AG04449 (cell line): ENCODE measurements around the gene ZBTB40.

Experiments used
- CTCF ChIA-PET: fragments of 350-600 bp; formaldehyde crosslinking; extraction: SDS; loops from one replicate; lab custom pipeline; 2021; ENCODE audit warnings: antibody characterized with exemption; lab: Yijun Ruan, JAX
- POLR2A ChIA-PET: fragments of 400-600, 350-600 bp; formaldehyde crosslinking; extraction: SDS; loops from one replicate; lab custom pipeline; 2020; ENCODE audit warnings: antibody characterized with exemption, inconsistent platforms; lab: Yijun Ruan, JAX
- DNase-seq: peaks from one replicate; pipeline ENCODE4 v3.0.0-alpha.2; 2010; ENCODE audit warnings: low read depth, low spot score
- H3K4me3 ChIP-seq: 2 replicates; pipeline ENCODE4 v1.5.1; 2011; ENCODE audit warnings: low read depth, mild to moderate bottlenecking, control low read depth, low read length
- CTCF ChIP-seq: IDR thresholded peaks from one replicate; pipeline ENCODE4 v1.5.1; 2011; ENCODE audit warnings: mild to moderate bottlenecking, moderate library complexity, low read length, control low read depth, inconsistent platforms; ENCODE audit not compliant: insufficient read depth; ENCODE audit errors: missing control alignments

Gene ZBTB40

GRCh38 chr1:22457836-22458235 is 6.2 kb downstream of the ZBTB40 start:
- CTCF ChIA-PET: no interaction called here
- DNase-seq: no peak
- no peak for TF ChIP-seq CTCF

GRCh38 chr1:22461100-22461499 is 9.4 kb downstream of the ZBTB40 start:
- H3K4me3 ChIP-seq: no peak overlapping the region
- ChIA-PET CTCF (interaction anchor here (1.4 kb wide), 1 partner anchor 12 kb away, joined by 5 read pairs; no protein-coding TSS in a partner anchor), POLR2A (no interaction called here)
- DNase-seq: no peak
- no peak for TF ChIP-seq CTCF

More at GRCh38 chr1:22457836-22458235, 6.2 kb downstream of the ZBTB40 start:
- POLR2A ChIA-PET: no interaction called here
- H3K4me3 ChIP-seq: no peak overlapping the region

- POLR2A ChIA-PET: no interaction called here
- no peak for DNase-seq
- no peak for TF ChIP-seq CTCF
- CTCF ChIA-PET: interaction anchor here (0.8 to 1.4 kb wide), 2 partner anchors 11 to 45 kb away, joined by 3 to 5 read pairs; no protein-coding TSS in a partner anchor
- no peak overlapping the region for H3K4me3 ChIP-seq
Observed at GRCh38 chr1:22461678-22462527, 10.3 kb downstream of the ZBTB40 start.

GRCh38 chr1:22462928-22463327 is 11.3 kb downstream of the ZBTB40 start:
- CTCF ChIA-PET: interaction anchor here (0.8 kb wide), 1 partner anchor 46 kb away, joined by 3 read pairs; no protein-coding TSS in a partner anchor
- DNase-seq: no peak
- no peak for TF ChIP-seq CTCF
- no peak overlapping the region for H3K4me3 ChIP-seq
- POLR2A ChIA-PET: no interaction called here

GRCh38 chr1:22465015-22465565 is 13.4 kb downstream of the ZBTB40 start:
- ChIA-PET POLR2A (no interaction called here), CTCF (interaction anchor here (1.2 kb wide), 1 partner anchor 12 kb away, joined by 3 read pairs; no protein-coding TSS in a partner anchor)
- TF ChIP-seq CTCF: no peak
- no peak overlapping the region for H3K4me3 ChIP-seq
- DNase-seq: no peak

GRCh38 chr1:22465671-22466070 is 14.0 kb downstream of the ZBTB40 start:
- CTCF ChIA-PET: no interaction called here
- TF ChIP-seq CTCF: no peak
- no peak overlapping the region for H3K4me3 ChIP-seq
- POLR2A ChIA-PET: no interaction called here
- DNase-seq: no peak
